ENCODE results near the gene WSB2. TPM values are rescaled to one million over a fixed set of nuclear protein-coding genes. Genes with fewer than 3 reads are reported as not detected.

Gene WSB2
- total and polyA plus RNA-seq, 11 donors = 51.8 to 162 (median 105) TPM

DNA sequence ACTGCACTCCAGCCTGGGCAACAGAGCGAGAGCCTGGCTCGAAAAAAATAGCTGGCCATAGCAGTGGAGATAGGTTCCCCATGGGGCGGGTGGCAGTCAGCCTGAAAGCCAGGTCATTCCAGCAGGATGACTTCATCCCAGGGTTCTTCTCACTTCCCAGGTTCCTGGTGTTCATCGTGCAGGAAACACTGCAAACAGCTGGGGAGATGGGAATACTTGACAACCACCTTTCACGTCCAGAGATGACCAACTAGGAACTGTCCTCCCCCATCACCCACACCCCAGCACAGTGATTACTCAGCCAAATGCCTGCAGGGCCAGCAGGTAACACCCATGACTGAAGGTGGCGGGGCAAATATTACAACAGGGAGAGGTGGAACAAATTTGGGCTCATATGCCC lies 41.1 kb upstream of the WSB2 start:
- WGBS, 4 donors = 64 to 73% (median 71%) methylated on average over 6 of the region's 6 CpGs
- DNase-seq (no peak), ATAC-seq (no peak)
- H3K9me3 ChIP-seq = no peaks in the 10 kb centered on the region
- intact Hi-C loops (cut with DNase I) = loop anchor here in 7 of 10 donors (2.0 to 10.0 kb wide), 4 partner anchors 35 to 227 kb away; partner anchors contain the start of gene WSB2 (in 6 of the 7)
- H3K4me3 ChIP-seq = peak overlapping the region in 1 of 12 donors; percentile 99
- H3K36me3 ChIP-seq = no peaks in the 10 kb centered on the region
- TF ChIP-seq POLR2A (IDR thresholded peaks at IDR 0.05) (no peak), CTCF (IDR thresholded peaks at IDR 0.05) (no peak)
- H3K27ac ChIP-seq = no peak overlapping the region
- H3K27me3 ChIP-seq = no peaks in the 10 kb centered on the region
- peaks cover 0 to 19% (median 9%) of the 10 kb centered on the region in 12 donors for H3K4me1 ChIP-seq

GRCh38 chr12:118101051-118101450 lies 40.1 kb upstream of the WSB2 start:
- H3K4me3 ChIP-seq = no peak overlapping the region
- intact Hi-C loops (cut with DNase I) = loop anchor here in 6 of 10 donors (5.0 to 10.0 kb wide), 3 partner anchors 34 to 226 kb away; partner anchors contain the start of gene WSB2 (in 5 of the 6)
- no peak for TF ChIP-seq CTCF (IDR thresholded peaks at IDR 0.05)
- DNase-seq = no peak
- peaks cover 0 to 19% (median 9%) of the 10 kb centered on the region in 12 donors for H3K4me1 ChIP-seq
- ATAC-seq = no peak
- no peaks in the 10 kb centered on the region for H3K27me3 ChIP-seq
- no peak overlapping the region for H3K27ac ChIP-seq
- H3K9me3 ChIP-seq = no peaks in the 10 kb centered on the region
- H3K36me3 ChIP-seq = no peaks in the 10 kb centered on the region
- WGBS, 4 donors = 84 to 90% (median 87%) methylated on average over 3 of the region's 3 CpGs

GRCh38 chr12:118098911-118099671 lies 38.1 kb upstream of the WSB2 start:
- H3K27me3 ChIP-seq = no peaks in the 10 kb centered on the region
- peaks cover 0 to 19% (median 6%) of the 10 kb centered on the region in 12 donors for H3K4me1 ChIP-seq
- ATAC-seq = no peak
- TF ChIP-seq POLR2A (IDR thresholded peaks at IDR 0.05) (no peak), CTCF (IDR thresholded peaks at IDR 0.05) (no peak)
- no peaks in the 10 kb centered on the region for H3K9me3 ChIP-seq
- H3K27ac ChIP-seq = no peak overlapping the region
- 94 to 96% (median 95%) methylated on average over 12 of the region's 12 CpGs for WGBS, 4 donors
- no peak overlapping the region for H3K4me3 ChIP-seq
- DNase-seq = no peak
- H3K36me3 ChIP-seq = peaks cover 0 to 8% (median 0%) of the 10 kb centered on the region in 9 donors
- intact Hi-C loops (cut with DNase I) = no loop called here

DNA sequence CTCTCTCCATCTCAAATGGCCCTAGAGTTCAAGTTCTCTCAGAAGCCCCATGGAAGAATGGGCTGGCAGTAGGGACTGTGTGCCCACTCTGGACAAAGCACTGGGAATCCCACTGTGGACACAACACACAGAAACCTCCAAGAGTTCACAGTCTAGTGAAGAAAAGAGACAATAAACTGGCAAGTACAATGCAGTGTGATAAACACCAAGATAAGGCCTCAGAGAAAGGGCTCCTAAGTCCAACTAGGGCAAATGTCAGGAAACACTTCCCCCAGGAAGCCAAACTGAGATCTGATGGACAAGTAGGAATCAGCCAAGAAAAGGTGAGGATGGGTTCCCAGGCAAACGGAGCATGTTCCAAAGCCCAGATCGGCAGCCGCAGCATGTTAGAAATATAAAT lies 37.4 kb upstream of the WSB2 start:
- H3K9me3 ChIP-seq = no peaks in the 10 kb centered on the region
- no peaks in the 10 kb centered on the region for H3K27me3 ChIP-seq
- TF ChIP-seq POLR2A (IDR thresholded peaks at IDR 0.05) = no peak
- TF ChIP-seq CTCF (IDR thresholded peaks at IDR 0.05) = no peak
- ATAC-seq (no peak), DNase-seq (no peak)
- H3K4me1 ChIP-seq = peaks cover 0 to 16% (median 6%) of the 10 kb centered on the region in 12 donors
- intact Hi-C loops (cut with DNase I) = no loop called here
- H3K4me3 ChIP-seq = no peak overlapping the region
- peaks cover 0 to 8% (median 0%) of the 10 kb centered on the region in 9 donors for H3K36me3 ChIP-seq
- H3K27ac ChIP-seq = no peak overlapping the region
- 62 to 87% (median 85%) methylated on average over 3 of the region's 3 CpGs for WGBS, 4 donors
